Fibroblast of lung (primary cell): ENCODE data around the gene SSMEM1. TPM values are rescaled to one million over a fixed set of nuclear protein-coding genes. Genes with fewer than 3 reads are reported as not detected.

Source experiments
- DNase-seq, 2 donors: peaks; one replicate each; pipeline versions ENCODE4 v3.0.0 to v3.0.0-alpha.2; 2010; ENCODE audit warnings: low read depth in 2 of 2
- H2AFZ ChIP-seq: 2 replicates; pipeline ENCODE4 v1.5.1; 2012; ENCODE audit warnings: low read length, control low read depth, inconsistent platforms
- H3K27ac ChIP-seq: 2 replicates; pipeline ENCODE4 v1.5.1; 2011; ENCODE audit warnings: low read length, control low read depth; ENCODE audit not compliant: insufficient read depth
- H3K27me3 ChIP-seq: 2 replicates; pipeline ENCODE4 v1.5.1; 2011; ENCODE audit warnings: mild to moderate bottlenecking, low read length; ENCODE audit not compliant: control insufficient read depth, insufficient read depth
- H3K36me3 ChIP-seq: 2 replicates; pipeline ENCODE4 v1.5.1; 2011; ENCODE audit warnings: low read length; ENCODE audit not compliant: control insufficient read depth, insufficient read depth
- H3K4me1 ChIP-seq: 2 replicates; pipeline ENCODE4 v1.5.1; 2011; ENCODE audit warnings: low read length; ENCODE audit not compliant: control insufficient read depth, insufficient read depth; ENCODE audit errors: extremely low read depth
- H3K4me2 ChIP-seq: 2 replicates; pipeline ENCODE4 v1.5.1; 2011; ENCODE audit warnings: low read length, control low read depth; ENCODE audit not compliant: insufficient read depth; ENCODE audit errors: extremely low read depth
- H3K4me3 ChIP-seq, 4 experiments: fragments of 200-600 bp in 1 of 4; sonication (generic) in 1 of 4; replicated peaks in 1 of 4; 2 replicates each; pipeline ENCODE4 v1.5.1; 2011 to 2016; ENCODE audit warnings: low read length in 4 of 4, low read depth in 3 of 4, mild to moderate bottlenecking in 3 of 4, control low read depth in 2 of 4, inconsistent platforms in 1 of 4, mixed read lengths in 1 of 4; ENCODE audit not compliant: insufficient read depth in 1 of 4; ENCODE audit errors: control extremely low read depth in 1 of 4
- H3K79me2 ChIP-seq: 2 replicates; pipeline ENCODE4 v1.5.1; 2012; ENCODE audit warnings: mild to moderate bottlenecking, low read length, inconsistent platforms; ENCODE audit not compliant: control insufficient read depth, insufficient read depth
- H3K9ac ChIP-seq: 2 replicates; pipeline ENCODE4 v1.5.1; 2011; ENCODE audit warnings: mild to moderate bottlenecking, low read length, control low read depth; ENCODE audit not compliant: insufficient read depth
- H3K9me3 ChIP-seq: 2 replicates; pipeline ENCODE4 v1.5.1; 2012; ENCODE audit warnings: low read depth, low read length; ENCODE audit not compliant: control insufficient read depth, insufficient read depth
- H4K20me1 ChIP-seq: 2 replicates; pipeline ENCODE4 v1.5.1; 2011; ENCODE audit warnings: low read length; ENCODE audit not compliant: control insufficient read depth, insufficient read depth; ENCODE audit errors: extremely low read depth
- CTCF ChIP-seq, 2 donors: IDR thresholded peaks in 1 of 2; conservative IDR thresholded peaks in 1 of 2; 1 replicate in 1 of 2; 2 replicates in 1 of 2; pipeline ENCODE4 v1.5.1; 2011 to 2012; ENCODE audit warnings: low read length in 2 of 2, control low read depth in 1 of 2, inconsistent platforms in 1 of 2, low read depth in 1 of 2, mild to moderate bottlenecking in 1 of 2
- EZH2 ChIP-seq: IDR thresholded peaks from 2 replicates; pipeline ENCODE4 v1.5.1; 2012; ENCODE audit warnings: low read length, control low read depth, mild to moderate bottlenecking; ENCODE audit errors: missing control alignments
- polyA plus RNA-seq, 2 donors: library from polyadenylated mRNA; depleted of rRNA in 1 of 2; stranded (reverse) in 1 of 2; unstranded in 1 of 2; fragments of >200 nt; gene quantifications; 2 replicates each; pipeline ENCODE4 v1.2.1, GENCODE V29; 2011 to 2012; ENCODE audit warnings: missing spikeins in 1 of 2
- total RNA-seq: library from RNA; depleted of rRNA; stranded (reverse); fragments of >200 nt; gene quantifications from 2 replicates; pipeline ENCODE4 v1.2.1, GENCODE V29; 2014

The SSMEM1 gene
- total and polyA plus RNA-seq, 2 donors (not counting 1 experiment from before 2014, with no cell fraction given) = not detected

GRCh38 chr7:130258494-130259078 is 50.9 kb downstream of the SSMEM1 start:
- Histone ChIP-seq H3K4me1 (no peaks in the 10 kb centered on the region), H4K20me1 (no peaks in the 10 kb centered on the region), H3K4me3 (no peak overlapping the region), H3K9ac (no peak overlapping the region), H2AFZ (no peak overlapping the region), H3K4me2 (no peak overlapping the region), H3K27me3 (no peaks in the 10 kb centered on the region), H3K79me2 (no peaks in the 10 kb centered on the region), H3K36me3 (no peaks in the 10 kb centered on the region), H3K27ac (no peak overlapping the region), H3K9me3 (no peaks in the 10 kb centered on the region)
- no peak for DNase-seq
- TF ChIP-seq EZH2 (no peak), CTCF (conservative IDR thresholded peaks at IDR 0.05 in 1 of 2, IDR thresholded peaks at IDR 0.05 in 1 of 2; ENCODE audit: low read depth in 1 of 2, low read length in 2 of 2) (no peak)

- Histone ChIP-seq H3K27me3 (no peaks in the 10 kb centered on the region), H3K27ac (no peak overlapping the region), H3K4me3 (no peak overlapping the region), H2AFZ (no peak overlapping the region), H3K4me1 (no peaks in the 10 kb centered on the region), H4K20me1 (no peaks in the 10 kb centered on the region), H3K9ac (no peak overlapping the region), H3K79me2 (no peaks in the 10 kb centered on the region), H3K4me2 (no peak overlapping the region), H3K9me3 (no peaks in the 10 kb centered on the region), H3K36me3 (no peaks in the 10 kb centered on the region)
- no peak for DNase-seq
- TF ChIP-seq EZH2 (no peak), CTCF (conservative IDR thresholded peaks at IDR 0.05 in 1 of 2, IDR thresholded peaks at IDR 0.05 in 1 of 2; ENCODE audit: low read depth in 1 of 2, low read length in 2 of 2) (no peak)
Measured at GRCh38 chr7:130262448-130262847, 54.8 kb downstream of the SSMEM1 start.

- Histone ChIP-seq H3K79me2 (no peaks in the 10 kb centered on the region), H3K9ac (no peak overlapping the region), H3K4me2 (no peak overlapping the region), H3K4me3 (no peak overlapping the region), H3K4me1 (no peaks in the 10 kb centered on the region), H3K27ac (no peak overlapping the region), H3K36me3 (no peaks in the 10 kb centered on the region), H3K9me3 (no peaks in the 10 kb centered on the region), H4K20me1 (no peaks in the 10 kb centered on the region), H2AFZ (no peak overlapping the region), H3K27me3 (no peaks in the 10 kb centered on the region)
- DNase-seq = no peak
- TF ChIP-seq CTCF (conservative IDR thresholded peaks at IDR 0.05 in 1 of 2, IDR thresholded peaks at IDR 0.05 in 1 of 2; ENCODE audit: low read depth in 1 of 2, low read length in 2 of 2) (no peak), EZH2 (no peak)
Measured at GRCh38 chr7:130263130-130263529, 55.5 kb downstream of the SSMEM1 start.

Other genes starting within 250 kb of the SSMEM1 start
- gene ZC3HC1, start 156.5 kb upstream of the SSMEM1 start, total RNA-seq = 12.1 and 19.5 TPM in 2 replicates
- 22.3 and 27.8 TPM in 2 replicates for gene ZC3HC1, start 156.5 kb upstream of the SSMEM1 start, polyA plus RNA-seq
- 27.7 and 29.1 TPM in 2 replicates for gene KLHDC10, start 137.3 kb upstream of the SSMEM1 start, total RNA-seq
- gene KLHDC10, start 137.3 kb upstream of the SSMEM1 start, polyA plus RNA-seq = 20.3 and 28.5 TPM in 2 replicates
- gene TMEM209, start 2.5 kb upstream of the SSMEM1 start, total RNA-seq = 9.5 and 9.7 TPM in 2 replicates
- 15.1 and 20.8 TPM in 2 replicates for gene TMEM209, start 2.5 kb upstream of the SSMEM1 start, polyA plus RNA-seq
- gene CPA2, start 59.0 kb downstream of the SSMEM1 start, total RNA-seq = under 0.01 TPM in 1 of 2 replicates, not detected in the other
- 0.06 TPM in 1 of 2 replicates, not detected in the other for gene CPA2, start 59.0 kb downstream of the SSMEM1 start, polyA plus RNA-seq
- 6.4 and 20.0 TPM in 2 replicates for gene CPA4, start 85.3 kb downstream of the SSMEM1 start, total RNA-seq
- gene CPA4, start 85.3 kb downstream of the SSMEM1 start, polyA plus RNA-seq = 31.5 and 48.3 TPM in 2 replicates
- not detected in 2 replicates for gene CPA5, start 137.0 kb downstream of the SSMEM1 start, total RNA-seq
- not detected in 2 replicates for gene CPA5, start 137.0 kb downstream of the SSMEM1 start, polyA plus RNA-seq
- gene CPA1, start 172.6 kb downstream of the SSMEM1 start, total RNA-seq = under 0.01 TPM in 1 of 2 replicates, not detected in the other
- gene CPA1, start 172.6 kb downstream of the SSMEM1 start, polyA plus RNA-seq = 0.12 TPM in 1 of 2 replicates, not detected in the other
- gene CEP41, start 233.2 kb downstream of the SSMEM1 start, total RNA-seq = 8.0 and 8.3 TPM in 2 replicates
- gene CEP41, start 233.2 kb downstream of the SSMEM1 start, polyA plus RNA-seq = 24.5 and 27.7 TPM in 2 replicates